Suprapubic skin (tissue), 4 donors: Measurements from ENCODE around the gene NUP210L. TPM values are rescaled to one million over a fixed set of nuclear protein-coding genes. Genes with fewer than 3 reads are reported as not detected.

Experiments used
- DNase-seq, 2 donors: peaks; one replicate each; pipeline ENCODE4 v3.0.0-alpha.2; 2019; ENCODE audit warnings: low spot score in 2 of 2
- H3K27ac ChIP-seq: fragments of 200-600 bp; sonication (generic); one replicate; pipeline ENCODE4 v1.5.1; 2019
- H3K27me3 ChIP-seq: fragments of 200-600 bp; sonication (generic); one replicate; pipeline ENCODE4 v1.5.1; 2019
- H3K36me3 ChIP-seq: fragments of 200-600 bp; sonication (generic); one replicate; pipeline ENCODE4 v1.5.1; 2019
- H3K4me1 ChIP-seq: fragments of 200-600 bp; sonication (generic); one replicate; pipeline ENCODE4 v1.5.1; 2019
- H3K4me3 ChIP-seq: fragments of 200-600 bp; sonication (generic); one replicate; pipeline ENCODE4 v1.5.1; 2019; ENCODE audit warnings: mild to moderate bottlenecking
- H3K9me3 ChIP-seq: fragments of 200-600 bp; sonication (generic); one replicate; pipeline ENCODE4 v1.5.1; 2019
- EP300 ChIP-seq: sonication (generic); formaldehyde crosslinking; IDR thresholded peaks from one replicate; pipeline ENCODE4 v1.6.1; 2017; ENCODE audit warnings: antibody characterized with exemption
- POLR2A ChIP-seq, 2 donors: fragments of 450-650 bp; IDR thresholded peaks; one replicate each; pipeline ENCODE4 v1.6.1; 2017; ENCODE audit warnings: antibody characterized with exemption in 2 of 2, mild to moderate bottlenecking in 2 of 2, moderate library complexity in 2 of 2
- POLR2AphosphoS5 ChIP-seq, 3 donors: sonication (generic); formaldehyde crosslinking; IDR thresholded peaks; one replicate each; pipeline ENCODE4 v1.6.1; 2017; ENCODE audit warnings: antibody characterized with exemption in 3 of 3
- WGBS: methylation state at CpG from one replicate; pipeline ENCODE4 v1.1.5; 2018; 5-methylcytosine and 5-hydroxymethylcytosine counted together
- total RNA-seq, 4 donors: library from RNA; depleted of rRNA; stranded (reverse); fragments of >200 nt; gene quantifications; one replicate each; pipeline ENCODE4 v1.1.0, GENCODE V29; 2016
- TF ChIP-seq, protein P1 (sequence below), 2 donors: fragments of 200-600 bp in 1 of 2; fragments of 450-650 bp in 1 of 2; sonication (generic) in 1 of 2; IDR thresholded peaks; one replicate each; pipeline ENCODE4 v1.5.1; 2016 to 2019; ENCODE audit warnings: antibody characterized with exemption in 2 of 2, mild to moderate bottlenecking in 1 of 2, moderate library complexity in 1 of 2

Gene NUP210L
- total RNA-seq, 4 donors from 2014 or later = not detected

- no peak overlapping the region for H3K4me3 ChIP-seq
- no peak for DNase-seq
- peaks cover 100% of the 10 kb centered on the region for H3K36me3 ChIP-seq
- no peaks in the 10 kb centered on the region for H3K4me1 ChIP-seq
- TF ChIP-seq EP300 = no peak
- H3K27ac ChIP-seq = no peak overlapping the region
- H3K9me3 ChIP-seq = no peaks in the 10 kb centered on the region
- H3K27me3 ChIP-seq = no peaks in the 10 kb centered on the region
Measured at GRCh38 chr1:154167461-154167860, 12.6 kb upstream of the NUP210L start.

- no peak for TF ChIP-seq POLR2AphosphoS5 (IDR thresholded peaks at IDR 0.05)
- TF ChIP-seq POLR2A (IDR thresholded peaks at IDR 0.05) = no peak
- no peak for TF ChIP-seq EP300
- TF ChIP-seq, protein P1, sequence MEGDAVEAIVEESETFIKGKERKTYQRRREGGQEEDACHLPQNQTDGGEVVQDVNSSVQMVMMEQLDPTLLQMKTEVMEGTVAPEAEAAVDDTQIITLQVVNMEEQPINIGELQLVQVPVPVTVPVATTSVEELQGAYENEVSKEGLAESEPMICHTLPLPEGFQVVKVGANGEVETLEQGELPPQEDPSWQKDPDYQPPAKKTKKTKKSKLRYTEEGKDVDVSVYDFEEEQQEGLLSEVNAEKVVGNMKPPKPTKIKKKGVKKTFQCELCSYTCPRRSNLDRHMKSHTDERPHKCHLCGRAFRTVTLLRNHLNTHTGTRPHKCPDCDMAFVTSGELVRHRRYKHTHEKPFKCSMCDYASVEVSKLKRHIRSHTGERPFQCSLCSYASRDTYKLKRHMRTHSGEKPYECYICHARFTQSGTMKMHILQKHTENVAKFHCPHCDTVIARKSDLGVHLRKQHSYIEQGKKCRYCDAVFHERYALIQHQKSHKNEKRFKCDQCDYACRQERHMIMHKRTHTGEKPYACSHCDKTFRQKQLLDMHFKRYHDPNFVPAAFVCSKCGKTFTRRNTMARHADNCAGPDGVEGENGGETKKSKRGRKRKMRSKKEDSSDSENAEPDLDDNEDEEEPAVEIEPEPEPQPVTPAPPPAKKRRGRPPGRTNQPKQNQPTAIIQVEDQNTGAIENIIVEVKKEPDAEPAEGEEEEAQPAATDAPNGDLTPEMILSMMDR (IDR thresholded peaks at IDR 0.05) = no peak
- H3K4me1 ChIP-seq = no peaks in the 10 kb centered on the region
- no peaks in the 10 kb centered on the region for H3K27me3 ChIP-seq
- H3K9me3 ChIP-seq = no peaks in the 10 kb centered on the region
- WGBS = 100% methylated on average over 1 of the region's 1 CpG
- peaks cover 97% of the 10 kb centered on the region for H3K36me3 ChIP-seq
- no peak overlapping the region for H3K4me3 ChIP-seq
- no peak for DNase-seq
- no peak overlapping the region for H3K27ac ChIP-seq
Measured at GRCh38 chr1:154166207-154166606, 11.3 kb upstream of the NUP210L start.

- Histone ChIP-seq H3K9me3 (no peaks in the 10 kb centered on the region), H3K27me3 (no peaks in the 10 kb centered on the region), H3K36me3 (peaks cover 81% of the 10 kb centered on the region), H3K27ac (no peak overlapping the region), H3K4me1 (peaks cover 21% of the 10 kb centered on the region), H3K4me3 (no peak overlapping the region)
- no peak for DNase-seq
- no peak for TF ChIP-seq EP300
- TF ChIP-seq, protein P1 (IDR thresholded peaks at IDR 0.05) = no peak
- no peak for TF ChIP-seq POLR2A (IDR thresholded peaks at IDR 0.05)
- TF ChIP-seq POLR2AphosphoS5 (IDR thresholded peaks at IDR 0.05) = no peak
Measured at GRCh38 chr1:154159554-154159953, 4.7 kb upstream of the NUP210L start.

GRCh38 chr1:154158307-154159125 lies 3.6 kb upstream of the NUP210L start:
- TF ChIP-seq POLR2A (IDR thresholded peaks at IDR 0.05) (no peak), EP300 (no peak), POLR2AphosphoS5 (IDR thresholded peaks at IDR 0.05) (no peak)
- TF ChIP-seq, protein P1 (IDR thresholded peaks at IDR 0.05) = no peak
- H3K9me3 ChIP-seq = no peaks in the 10 kb centered on the region
- no peaks in the 10 kb centered on the region for H3K27me3 ChIP-seq
- 79% methylated on average over 8 of the region's 8 CpGs for WGBS
- H3K36me3 ChIP-seq = peaks cover 71% of the 10 kb centered on the region
- no peak for DNase-seq
- no peak overlapping the region for H3K27ac ChIP-seq
- no peak overlapping the region for H3K4me3 ChIP-seq
- H3K4me1 ChIP-seq = peaks cover 21% of the 10 kb centered on the region

DNA sequence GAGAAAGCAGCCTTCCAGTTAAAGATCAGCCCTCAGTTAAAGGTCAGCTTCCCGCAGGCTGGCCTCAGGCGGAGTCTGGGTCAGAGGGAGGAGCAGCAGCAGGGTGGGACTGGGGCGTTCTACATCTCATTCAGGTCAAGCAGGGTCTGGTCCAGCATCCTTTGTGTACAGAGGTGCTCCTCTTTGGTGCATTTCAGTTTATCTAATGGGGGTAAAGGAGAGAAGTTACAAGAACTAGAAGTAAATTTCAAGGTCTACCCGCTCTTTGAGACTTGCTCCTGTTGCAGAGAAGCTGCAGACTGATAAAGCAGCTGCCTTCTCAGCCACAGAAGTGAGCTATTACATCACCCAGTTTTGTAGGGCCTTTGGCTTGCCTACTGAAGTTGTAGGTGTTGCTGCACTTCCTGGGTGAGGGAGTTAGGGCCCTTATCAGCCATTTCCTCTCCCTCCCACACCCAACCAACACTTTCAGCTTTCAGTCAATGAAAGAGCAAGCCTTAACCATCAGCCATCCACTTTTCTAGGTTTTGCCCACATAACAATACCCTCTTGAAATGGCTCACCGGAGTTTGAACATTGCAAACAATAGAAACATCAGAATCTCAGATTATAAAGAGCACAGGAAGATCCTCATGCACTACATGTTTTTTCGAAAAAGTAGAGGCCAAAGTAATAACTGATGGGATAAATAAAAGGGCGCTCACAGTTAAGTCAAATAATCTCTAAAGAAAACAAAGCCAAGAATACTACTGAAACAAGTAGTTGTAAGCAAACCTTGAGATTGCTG lies 2.8 kb upstream of the NUP210L start:
- Histone ChIP-seq H3K9me3 (no peaks in the 10 kb centered on the region), H3K27me3 (no peaks in the 10 kb centered on the region), H3K27ac (no peak overlapping the region), H3K36me3 (peaks cover 63% of the 10 kb centered on the region), H3K4me1 (peaks cover 21% of the 10 kb centered on the region), H3K4me3 (no peak overlapping the region)
- TF ChIP-seq POLR2A (IDR thresholded peaks at IDR 0.05) (no peak), POLR2AphosphoS5 (IDR thresholded peaks at IDR 0.05) (no peak), EP300 (no peak)
- TF ChIP-seq, protein P1 (IDR thresholded peaks at IDR 0.05) = no peak
- DNase-seq = no peak
- WGBS = 73% methylated on average over 7 of the region's 7 CpGs
